SW 1271 (cell line): Measurements from ENCODE around the gene LMF1.

Experiments
- DNase-seq, 2 experiments: peaks; one replicate each; lab custom pipeline; 2025; lab: John Stamatoyannopoulos, UW

Gene LMF1

DNA sequence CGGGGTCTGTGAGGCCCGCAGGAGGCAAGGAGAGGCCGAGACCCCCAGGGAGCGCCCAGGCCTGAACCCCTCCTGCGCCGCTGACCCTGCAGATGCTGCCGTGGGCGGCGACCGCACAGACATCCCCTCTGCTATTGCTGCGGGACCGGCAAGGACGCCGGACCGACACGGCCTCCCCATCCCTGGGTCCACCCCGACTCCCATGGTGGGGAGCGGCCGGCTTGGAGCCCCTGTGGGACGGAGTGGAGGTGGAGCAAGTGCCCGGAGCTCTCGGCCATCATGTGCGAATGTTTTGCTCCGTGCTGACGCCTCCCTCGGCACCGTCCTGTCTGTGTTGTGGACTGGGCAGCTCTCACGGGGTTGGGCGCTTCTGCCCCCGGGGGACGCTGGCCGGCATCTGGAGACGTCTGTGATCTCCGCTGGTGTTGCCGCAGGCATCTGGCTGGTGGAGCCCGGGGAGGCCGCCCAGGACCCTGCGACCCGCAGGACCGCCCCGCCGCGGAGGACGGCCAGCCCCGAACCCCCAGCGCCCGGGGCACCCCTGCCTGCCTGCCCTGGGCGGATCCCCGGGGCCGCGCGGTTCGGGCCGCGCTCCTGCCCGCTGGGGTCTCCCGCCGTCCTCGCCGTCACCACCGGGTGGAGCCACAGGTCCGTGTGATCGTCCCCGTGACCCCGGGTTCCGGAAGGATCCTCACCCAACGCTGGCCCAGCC is 157.4 kb downstream of the LMF1 start:
- DNase-seq = no peak

DNA sequence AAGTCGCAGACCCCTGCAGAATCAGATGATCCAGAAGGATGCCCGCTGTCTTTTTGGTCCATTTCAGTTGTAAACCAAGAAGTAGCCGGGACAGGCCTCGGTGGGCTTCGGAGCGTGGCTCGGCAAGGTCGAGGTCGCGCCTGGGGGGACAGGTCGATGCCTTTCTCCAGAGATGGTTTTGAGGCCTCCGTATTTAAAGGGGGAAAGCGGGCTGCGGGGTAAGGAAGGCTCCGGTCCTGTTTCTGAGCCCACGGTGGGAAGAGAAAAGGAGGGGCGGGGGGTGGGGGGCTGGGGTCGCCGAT is 162.7 kb downstream of the LMF1 start:
- DNase-seq = no peak

- DNase-seq = peak; percentile 47 to 70
Observed at GRCh38 chr16:807347-808084, 163.3 kb downstream of the LMF1 start.

DNA sequence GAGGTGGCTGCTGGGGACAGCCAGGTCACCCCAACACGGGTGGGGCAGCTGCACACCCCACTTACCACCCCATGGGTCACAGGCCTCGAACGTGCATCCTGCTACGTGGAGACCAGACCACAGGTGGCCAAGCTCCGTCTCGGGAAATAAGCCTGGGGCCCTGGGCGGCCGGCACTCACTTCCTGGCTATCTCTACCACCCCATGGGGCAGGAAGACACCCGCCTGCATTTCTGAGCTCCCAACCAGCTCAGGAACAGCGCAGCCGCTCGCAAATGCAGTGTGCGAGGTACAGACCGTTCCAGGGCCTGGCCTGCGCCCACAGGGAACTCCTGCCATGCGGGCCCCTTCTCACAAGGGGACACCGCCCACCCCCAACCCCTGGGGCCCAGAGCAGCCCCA is 165.3 kb downstream of the LMF1 start:
- DNase-seq = no peak

DNA sequence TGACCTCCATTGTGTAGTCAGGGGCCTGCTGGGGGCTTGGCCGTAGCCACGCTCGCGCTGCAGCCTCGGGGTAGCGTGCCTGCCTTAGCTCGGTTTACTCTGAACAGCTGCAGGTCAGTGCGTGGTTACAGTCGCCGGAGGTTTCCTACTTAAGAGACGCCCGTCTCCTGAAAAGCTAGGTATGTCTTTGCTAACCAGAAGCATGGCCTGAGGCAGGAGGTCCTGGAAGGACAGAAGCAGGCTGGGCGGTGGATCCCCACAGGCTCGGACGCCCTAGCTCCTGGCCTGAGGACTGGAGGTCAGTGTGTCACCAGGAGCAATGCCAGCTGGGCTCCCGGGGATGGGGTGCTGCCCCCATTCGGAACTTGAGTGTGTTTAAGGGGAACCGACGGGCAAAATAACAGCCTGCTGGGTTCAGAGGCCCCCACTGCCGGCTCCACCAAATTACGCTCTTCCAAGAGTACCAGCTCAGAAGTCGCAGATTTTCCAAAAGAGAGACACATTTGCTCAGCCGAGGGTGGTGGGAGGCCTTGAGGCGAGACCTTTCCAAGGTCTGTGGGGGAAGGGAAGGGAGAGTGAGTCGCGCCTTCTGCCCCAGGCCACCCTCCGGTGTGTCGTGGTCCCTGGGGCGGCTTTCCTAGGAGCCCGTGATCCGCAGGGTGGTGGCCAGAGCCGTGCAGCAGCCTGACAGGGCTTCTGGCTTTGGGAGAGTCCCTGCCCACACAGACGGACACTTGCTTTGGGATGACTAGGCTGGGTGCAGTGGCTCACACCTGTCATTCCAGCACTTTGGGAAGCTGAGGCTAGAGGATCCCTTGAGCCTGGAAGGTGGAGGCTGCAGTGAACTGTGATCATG is 166.4 kb downstream of the LMF1 start:
- no peak for DNase-seq

GRCh38 chr16:803754-804080 is 167.1 kb downstream of the LMF1 start:
- no peak for DNase-seq
